Mesenchymal stem cell (in vitro differentiated cells and primary cell): ENCODE data around the gene RNU6-9.

Experiments
- DNase-seq: peaks from one replicate; pipeline ENCODE4 v3.0.0-alpha.2; 2013
- H2AFZ ChIP-seq: one replicate; pipeline ENCODE4 v1.6.1; 2013; ENCODE audit warnings: low read depth, mild to moderate bottlenecking, control low read depth, inconsistent platforms, low read length, moderate library complexity
- H2AK5ac ChIP-seq: 2 replicates; pipeline ENCODE4 v1.6.1; 2013; ENCODE audit warnings: low read length, moderate library complexity, mild to moderate bottlenecking, inconsistent platforms; ENCODE audit not compliant: severe bottlenecking
- H2BK120ac ChIP-seq: one replicate; pipeline ENCODE4 v1.6.1; 2013; ENCODE audit warnings: low read depth, mild to moderate bottlenecking, inconsistent platforms, low read length, moderate library complexity
- H2BK12ac ChIP-seq, 2 experiments: one replicate each; pipeline ENCODE4 v1.6.1; 2013; ENCODE audit warnings: inconsistent platforms in 2 of 2, low read length in 2 of 2, mild to moderate bottlenecking in 2 of 2, moderate library complexity in 2 of 2, control low read depth in 1 of 2
- H2BK15ac ChIP-seq: one replicate; pipeline ENCODE4 v1.6.1; 2013; ENCODE audit warnings: mild to moderate bottlenecking, low read depth, inconsistent platforms; ENCODE audit not compliant: poor library complexity, severe bottlenecking
- H2BK5ac ChIP-seq: 2 replicates; pipeline ENCODE4 v1.6.1; 2013; ENCODE audit warnings: low read depth, mild to moderate bottlenecking, low read length, control low read depth, inconsistent platforms; ENCODE audit not compliant: poor library complexity, severe bottlenecking
- H3K14ac ChIP-seq, 2 experiments: one replicate each; pipeline ENCODE4 v1.6.1; 2013; ENCODE audit warnings: inconsistent platforms in 2 of 2, low read length in 2 of 2, control low read depth in 1 of 2, mild to moderate bottlenecking in 1 of 2, moderate library complexity in 1 of 2
- H3K18ac ChIP-seq, 2 experiments: one replicate each; pipeline ENCODE4 v1.6.1; 2013; ENCODE audit warnings: inconsistent platforms in 2 of 2, low read length in 2 of 2, control low read depth in 1 of 2, low read depth in 1 of 2, mild to moderate bottlenecking in 1 of 2
- H3K23ac ChIP-seq, 2 experiments: one replicate each; pipeline ENCODE4 v1.6.1; 2013; ENCODE audit warnings: inconsistent platforms in 2 of 2, low read length in 2 of 2, mild to moderate bottlenecking in 2 of 2, moderate library complexity in 2 of 2, control low read depth in 1 of 2
- H3K27ac ChIP-seq: 2 replicates; pipeline ENCODE4 v1.5.1; 2013; ENCODE audit warnings: mild to moderate bottlenecking, moderate library complexity, low read length, control low read depth, inconsistent platforms; ENCODE audit not compliant: poor library complexity, severe bottlenecking
- H3K27me3 ChIP-seq, 2 experiments: 2 replicates each; pipeline versions ENCODE4 v1.6.1 to v1.7.0; 2013; ENCODE audit warnings: low read length in 2 of 2, mild to moderate bottlenecking in 2 of 2, moderate library complexity in 2 of 2, control low read depth in 1 of 2, inconsistent platforms in 1 of 2; ENCODE audit not compliant: control insufficient read depth in 1 of 2, insufficient read depth in 1 of 2
- H3K36me3 ChIP-seq, 2 experiments: 2 replicates each; pipeline versions ENCODE4 v1.6.1 to v1.7.0; 2013; ENCODE audit warnings: low read length in 2 of 2, control low read depth in 1 of 2, inconsistent platforms in 1 of 2, low read depth in 1 of 2, mild to moderate bottlenecking in 1 of 2; ENCODE audit not compliant: insufficient read depth in 2 of 2, control insufficient read depth in 1 of 2
- H3K4ac ChIP-seq, 2 experiments: one replicate each; pipeline ENCODE4 v1.6.1; 2013; ENCODE audit warnings: inconsistent platforms in 2 of 2, low read length in 2 of 2, mild to moderate bottlenecking in 2 of 2, moderate library complexity in 2 of 2, control low read depth in 1 of 2, low read depth in 1 of 2
- H3K4me1 ChIP-seq: 2 replicates; pipeline ENCODE4 v1.6.1; 2013; ENCODE audit warnings: low read depth, low read length, control low read depth; ENCODE audit not compliant: control insufficient read depth, insufficient read depth
- H3K4me2 ChIP-seq: 2 replicates; pipeline ENCODE4 v1.6.1; 2013; ENCODE audit warnings: low read length, mild to moderate bottlenecking, inconsistent platforms; ENCODE audit not compliant: poor library complexity, severe bottlenecking
- H3K4me3 ChIP-seq, 2 experiments: 2 replicates each; pipeline versions ENCODE4 v1.5.1 to v1.7.0; 2013; ENCODE audit warnings: low read length in 2 of 2, mild to moderate bottlenecking in 2 of 2, control low read depth in 1 of 2, low read depth in 1 of 2; ENCODE audit not compliant: insufficient read depth in 1 of 2
- H3K79me1 ChIP-seq: replicated peaks from 2 replicates; pipeline ENCODE4 v1.6.1; 2013; ENCODE audit warnings: mild to moderate bottlenecking, control low read depth, low read length, inconsistent platforms; ENCODE audit not compliant: poor library complexity, severe bottlenecking
- H3K9ac ChIP-seq: 2 replicates; pipeline ENCODE4 v1.7.0; 2013; ENCODE audit warnings: mild to moderate bottlenecking, low read length, moderate library complexity
- H3K9me3 ChIP-seq: 2 replicates; pipeline ENCODE4 v1.7.0; 2013; ENCODE audit warnings: mild to moderate bottlenecking, low read length; ENCODE audit not compliant: control insufficient read depth
- H4K8ac ChIP-seq: one replicate; pipeline ENCODE4 v1.6.1; 2013; ENCODE audit warnings: inconsistent platforms, mild to moderate bottlenecking, low read length, moderate library complexity
- H4K91ac ChIP-seq: one replicate; pipeline ENCODE4 v1.6.1; 2013; ENCODE audit warnings: mild to moderate bottlenecking, low read length, inconsistent platforms
- WGBS: methylation state at CpG from one replicate; pipeline ENCODE4 v1.1.7; 2013; ENCODE audit warnings: mixed read lengths; 5-methylcytosine and 5-hydroxymethylcytosine counted together

The RNU6-9 gene

DNA sequence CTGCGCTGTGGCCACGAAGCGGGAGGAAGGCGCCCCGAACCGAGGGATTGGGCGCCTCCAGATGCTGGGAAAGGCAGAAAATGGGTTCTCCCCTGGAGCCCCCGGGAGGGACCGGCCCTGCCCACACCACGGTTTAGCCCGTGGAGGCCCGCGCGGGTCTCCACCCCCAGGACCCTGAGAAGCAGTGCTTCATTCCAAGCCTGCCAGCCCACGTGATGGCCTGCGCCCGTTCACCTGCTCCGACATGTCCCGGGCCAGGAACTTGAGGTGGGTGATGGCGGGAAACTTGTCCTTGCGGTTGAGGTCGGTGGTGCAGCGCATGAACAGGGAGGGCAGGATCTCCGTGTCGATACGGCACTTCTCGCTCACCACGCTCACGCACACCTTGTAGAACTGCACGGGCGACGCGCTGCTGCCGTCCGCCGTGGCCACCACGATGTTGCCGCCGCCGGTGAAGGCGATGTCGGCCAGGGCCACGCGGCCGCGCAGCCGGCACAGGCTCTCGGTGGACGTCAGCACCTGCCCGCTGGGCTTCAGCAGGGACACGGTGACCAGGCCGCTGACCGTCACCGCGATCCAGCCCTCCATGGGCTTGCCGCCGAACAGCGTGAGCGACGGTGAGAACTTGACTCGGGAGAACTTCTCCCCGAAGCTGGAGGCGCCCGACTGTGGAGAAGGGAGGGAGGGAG is 7.6 kb upstream of the RNU6-9 start:
- H2BK12ac ChIP-seq = no peak overlapping the region
- WGBS = 98% methylated on average over 63 of the region's 64 CpGs
- no peak overlapping the region for H4K8ac ChIP-seq
- H3K18ac ChIP-seq = no peak overlapping the region
- H3K14ac ChIP-seq = no peak overlapping the region
- H3K23ac ChIP-seq = no peak overlapping the region
- no peak for DNase-seq
- no peak overlapping the region for H4K91ac ChIP-seq
- H3K4ac ChIP-seq = no peak overlapping the region
- no peak overlapping the region for H3K27ac ChIP-seq
- H3K9ac ChIP-seq = no peak overlapping the region
- H2BK120ac ChIP-seq = no peak overlapping the region
- H3K36me3 ChIP-seq = peaks cover 74 to 91% of the 10 kb centered on the region in 2 experiments
- H2AK5ac ChIP-seq = no peak overlapping the region
- H3K9me3 ChIP-seq = no peaks in the 10 kb centered on the region
- H3K4me3 ChIP-seq = no peak overlapping the region
- peaks cover 15% of the 10 kb centered on the region for H3K4me1 ChIP-seq
- H3K79me1 ChIP-seq = peaks cover 56% of the 10 kb centered on the region
- no peak overlapping the region for H2BK5ac ChIP-seq
- H2BK15ac ChIP-seq = no peak overlapping the region
- H3K27me3 ChIP-seq = no peaks in the 10 kb centered on the region
- H2AFZ ChIP-seq = no peak overlapping the region
- H3K4me2 ChIP-seq = no peak overlapping the region

DNA sequence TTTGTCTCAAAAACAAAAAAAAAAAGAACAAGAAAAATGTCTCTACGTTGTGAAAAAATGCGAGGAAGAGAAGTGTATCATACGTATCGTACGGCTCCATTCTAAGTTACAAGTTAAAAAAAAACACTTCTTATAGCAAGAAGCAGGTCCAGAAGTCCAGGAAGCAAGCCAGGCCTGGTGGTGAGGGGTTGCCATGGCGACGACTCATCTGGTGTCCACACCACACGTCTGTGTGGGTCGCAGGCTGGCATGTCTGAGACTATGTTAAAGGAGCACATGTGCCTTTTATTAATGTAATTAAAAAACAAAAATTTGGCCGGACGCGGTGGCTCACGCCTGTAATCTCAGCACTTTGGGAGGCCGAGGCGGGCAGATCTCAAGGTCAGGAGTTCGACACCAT is 6.2 kb upstream of the RNU6-9 start:
- H3K27me3 ChIP-seq = no peaks in the 10 kb centered on the region
- H2BK12ac ChIP-seq = no peak overlapping the region
- H3K14ac ChIP-seq = no peak overlapping the region
- 78% methylated on average over 14 of the region's 16 CpGs for WGBS
- no peak overlapping the region for H2AFZ ChIP-seq
- peaks cover 61 to 84% of the 10 kb centered on the region in 2 experiments for H3K36me3 ChIP-seq
- no peak overlapping the region for H3K4me3 ChIP-seq
- H2BK5ac ChIP-seq = no peak overlapping the region
- H4K91ac ChIP-seq = no peak overlapping the region
- no peak overlapping the region for H2AK5ac ChIP-seq
- no peak overlapping the region for H4K8ac ChIP-seq
- H3K27ac ChIP-seq = no peak overlapping the region
- no peak overlapping the region for H3K23ac ChIP-seq
- no peak overlapping the region for H3K9ac ChIP-seq
- H3K4me1 ChIP-seq = peaks cover 18% of the 10 kb centered on the region
- no peaks in the 10 kb centered on the region for H3K9me3 ChIP-seq
- no peak overlapping the region for H2BK120ac ChIP-seq
- H3K4me2 ChIP-seq = no peak overlapping the region
- H3K79me1 ChIP-seq = peaks cover 54% of the 10 kb centered on the region
- H3K4ac ChIP-seq = no peak overlapping the region
- H3K18ac ChIP-seq = no peak overlapping the region
- peak; percentile 76 for DNase-seq
- no peak overlapping the region for H2BK15ac ChIP-seq

DNA sequence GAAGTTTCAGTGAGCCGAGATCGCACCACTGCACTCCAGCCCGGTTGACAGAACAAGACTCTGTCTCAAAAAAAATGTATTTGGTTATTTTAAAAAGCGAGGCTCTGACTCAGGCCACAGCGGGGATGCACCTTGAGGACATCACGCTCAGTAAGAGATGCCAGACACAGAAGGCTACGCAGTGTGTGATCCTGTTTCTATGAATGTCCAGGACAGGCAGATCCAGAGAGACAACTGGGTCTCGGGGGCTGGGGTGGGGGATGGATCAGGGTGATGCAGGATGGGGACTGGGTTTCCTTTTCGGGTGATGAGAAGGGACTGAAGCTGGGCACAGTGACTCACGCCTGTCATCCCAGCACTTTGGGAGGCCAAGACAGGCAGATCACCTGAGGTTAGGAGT is 5.7 kb upstream of the RNU6-9 start:
- Histone ChIP-seq H2BK12ac (no peak overlapping the region), H4K8ac (no peak overlapping the region), H2BK15ac (no peak overlapping the region), H3K4me1 (peaks cover 20% of the 10 kb centered on the region), H2AFZ (no peak overlapping the region), H3K27me3 (no peaks in the 10 kb centered on the region), H2AK5ac (no peak overlapping the region), H3K23ac (no peak overlapping the region), H3K14ac (no peak overlapping the region), H3K18ac (no peak overlapping the region), H3K4ac (no peak overlapping the region), H2BK120ac (no peak overlapping the region), H3K4me3 (no peak overlapping the region), H3K27ac (no peak overlapping the region), H2BK5ac (no peak overlapping the region), H4K91ac (no peak overlapping the region), H3K79me1 (peaks cover 51% of the 10 kb centered on the region), H3K4me2 (no peak overlapping the region), H3K9me3 (no peaks in the 10 kb centered on the region), H3K36me3 (peaks cover 56 to 79% of the 10 kb centered on the region in 2 experiments), H3K9ac (no peak overlapping the region)
- no peak for DNase-seq
- WGBS = 91% methylated on average over 10 of the region's 10 CpGs

DNA sequence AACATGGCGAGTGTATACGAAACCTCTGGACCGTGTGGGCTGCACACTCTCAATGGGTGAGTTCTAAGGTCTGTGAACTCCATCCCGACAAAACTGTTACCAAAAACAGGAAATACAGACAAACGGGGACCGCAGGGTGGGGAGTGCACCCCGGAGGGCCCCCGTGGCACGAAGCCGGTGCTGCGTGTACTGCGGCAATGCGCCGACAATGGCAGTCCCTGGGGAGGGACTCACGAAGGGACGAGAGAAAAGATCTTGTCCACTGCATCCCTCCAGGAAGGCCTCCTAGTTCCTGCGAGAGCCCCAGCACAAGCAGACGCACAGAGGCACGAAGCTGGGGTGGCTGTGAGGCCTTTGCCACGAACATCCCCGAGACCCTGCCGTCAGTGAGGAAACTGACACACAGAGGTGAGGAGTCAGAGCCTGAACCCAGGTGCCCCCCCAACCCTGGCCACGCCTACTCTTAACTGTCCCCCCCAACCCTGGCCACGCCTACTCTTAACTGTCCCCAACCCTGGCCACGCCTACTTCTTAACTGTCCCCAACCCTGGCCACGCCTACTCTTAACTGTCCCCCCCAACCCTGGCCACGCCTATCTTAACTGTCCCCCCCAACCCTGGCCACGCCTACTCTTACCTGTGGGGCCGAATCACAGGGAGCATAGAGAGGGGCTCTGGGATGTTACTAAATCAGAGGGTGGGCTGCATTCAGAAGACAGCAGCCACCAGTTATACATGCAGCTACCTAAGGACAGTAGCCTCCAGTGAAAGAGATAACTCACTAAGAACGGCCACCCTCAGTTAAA is 4.5 kb upstream of the RNU6-9 start:
- Histone ChIP-seq H3K36me3 (peaks cover 46 to 67% of the 10 kb centered on the region in 2 experiments), H3K27ac (no peak overlapping the region), H3K27me3 (no peaks in the 10 kb centered on the region), H4K8ac (no peak overlapping the region), H3K23ac (no peak overlapping the region), H3K79me1 (peaks cover 48% of the 10 kb centered on the region), H3K18ac (no peak overlapping the region), H3K9ac (no peak overlapping the region), H2BK120ac (no peak overlapping the region), H2AK5ac (no peak overlapping the region), H2BK15ac (no peak overlapping the region), H3K4me2 (no peak overlapping the region), H2BK5ac (no peak overlapping the region), H4K91ac (no peak overlapping the region), H3K4me3 (no peak overlapping the region), H3K14ac (no peak overlapping the region), H3K4ac (no peak overlapping the region), H3K4me1 (peaks cover 14% of the 10 kb centered on the region), H2AFZ (no peak overlapping the region), H2BK12ac (no peak overlapping the region), H3K9me3 (no peaks in the 10 kb centered on the region)
- WGBS = 97% methylated on average over 30 of the region's 30 CpGs
- DNase-seq = no peak
